Activated CD8-positive, alpha-beta memory T cell treated with anti-CD3 and anti-CD28 coated beads, Interleukin-2, amount 50 U/mL, for 4 hours (primary cell): ENCODE results near the gene TFAP2A.

Source experiments
- DNase-seq: peaks from one replicate; pipeline ENCODE4 v3.0.0-alpha.2; 2020

Gene TFAP2A

GRCh38 chr6:10382322-10382721 is 32.6 kb downstream of the TFAP2A start:
- DNase-seq, result no peak

- DNase-seq, result no peak
Measured at GRCh38 chr6:10381830-10382208, 33.1 kb downstream of the TFAP2A start.

GRCh38 chr6:10381133-10381829 is 33.6 kb downstream of the TFAP2A start:
- DNase-seq, result no peak

- no peak for DNase-seq
Measured at GRCh38 chr6:10375391-10375969, 39.4 kb downstream of the TFAP2A start.

- no peak for DNase-seq
Measured at GRCh38 chr6:10373642-10374359, 41.1 kb downstream of the TFAP2A start.

GRCh38 chr6:10369896-10370295 is 45.0 kb downstream of the TFAP2A start:
- DNase-seq, result no peak

GRCh38 chr6:10368861-10369260 is 46.0 kb downstream of the TFAP2A start:
- DNase-seq, result no peak

GRCh38 chr6:10363911-10364310 is 51.0 kb downstream of the TFAP2A start:
- no peak for DNase-seq

GRCh38 chr6:10362300-10362699 is 52.6 kb downstream of the TFAP2A start:
- DNase-seq, result no peak

- no peak for DNase-seq
Measured at GRCh38 chr6:10361428-10361827, 53.4 kb downstream of the TFAP2A start.

GRCh38 chr6:10359581-10359980 is 55.3 kb downstream of the TFAP2A start:
- no peak for DNase-seq

- DNase-seq, result no peak
Measured at GRCh38 chr6:10355115-10355702, 59.7 kb downstream of the TFAP2A start.

- DNase-seq, result no peak
Measured at GRCh38 chr6:10351791-10352190, 63.1 kb downstream of the TFAP2A start.

- DNase-seq, result no peak
Measured at GRCh38 chr6:10350720-10351119, 64.2 kb downstream of the TFAP2A start.

GRCh38 chr6:10347561-10348327 is 67.1 kb downstream of the TFAP2A start:
- DNase-seq, result no peak
